ENCODE data around the gene LDB2.

- TF ChIP-seq RAD21 (IDR thresholded peaks at IDR 0.05; ENCODE audit: low read depth) (no peak), TAF1 (IDR thresholded peaks at IDR 0.05; ENCODE audit: low read depth) (no peak), MAX (IDR thresholded peaks at IDR 0.05) (no peak), FOXM1 (IDR thresholded peaks at IDR 0.05; ENCODE audit: borderline replicate concordance, low read depth) (no peak), TEAD4 (IDR thresholded peaks at IDR 0.05) (no peak), TCF12 (IDR thresholded peaks at IDR 0.05; ENCODE audit: low read depth) (no peak), CREB1 (IDR thresholded peaks at IDR 0.05; ENCODE audit: low read depth) (no peak), EP300 (IDR thresholded peaks at IDR 0.05; ENCODE audit: borderline replicate concordance) (no peak), YY1 (IDR thresholded peaks at IDR 0.05; ENCODE audit: low read depth) (no peak), CEBPB (IDR thresholded peaks at IDR 0.05) (no peak), ZBTB7A (IDR thresholded peaks at IDR 0.05; ENCODE audit: low read depth) (no peak)
- TF ChIP-seq, protein P1, sequence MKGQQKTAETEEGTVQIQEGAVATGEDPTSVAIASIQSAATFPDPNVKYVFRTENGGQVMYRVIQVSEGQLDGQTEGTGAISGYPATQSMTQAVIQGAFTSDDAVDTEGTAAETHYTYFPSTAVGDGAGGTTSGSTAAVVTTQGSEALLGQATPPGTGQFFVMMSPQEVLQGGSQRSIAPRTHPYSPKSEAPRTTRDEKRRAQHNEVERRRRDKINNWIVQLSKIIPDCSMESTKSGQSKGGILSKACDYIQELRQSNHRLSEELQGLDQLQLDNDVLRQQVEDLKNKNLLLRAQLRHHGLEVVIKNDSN (IDR thresholded peaks at IDR 0.05), result no peak
- TF ChIP-seq, protein P2, sequence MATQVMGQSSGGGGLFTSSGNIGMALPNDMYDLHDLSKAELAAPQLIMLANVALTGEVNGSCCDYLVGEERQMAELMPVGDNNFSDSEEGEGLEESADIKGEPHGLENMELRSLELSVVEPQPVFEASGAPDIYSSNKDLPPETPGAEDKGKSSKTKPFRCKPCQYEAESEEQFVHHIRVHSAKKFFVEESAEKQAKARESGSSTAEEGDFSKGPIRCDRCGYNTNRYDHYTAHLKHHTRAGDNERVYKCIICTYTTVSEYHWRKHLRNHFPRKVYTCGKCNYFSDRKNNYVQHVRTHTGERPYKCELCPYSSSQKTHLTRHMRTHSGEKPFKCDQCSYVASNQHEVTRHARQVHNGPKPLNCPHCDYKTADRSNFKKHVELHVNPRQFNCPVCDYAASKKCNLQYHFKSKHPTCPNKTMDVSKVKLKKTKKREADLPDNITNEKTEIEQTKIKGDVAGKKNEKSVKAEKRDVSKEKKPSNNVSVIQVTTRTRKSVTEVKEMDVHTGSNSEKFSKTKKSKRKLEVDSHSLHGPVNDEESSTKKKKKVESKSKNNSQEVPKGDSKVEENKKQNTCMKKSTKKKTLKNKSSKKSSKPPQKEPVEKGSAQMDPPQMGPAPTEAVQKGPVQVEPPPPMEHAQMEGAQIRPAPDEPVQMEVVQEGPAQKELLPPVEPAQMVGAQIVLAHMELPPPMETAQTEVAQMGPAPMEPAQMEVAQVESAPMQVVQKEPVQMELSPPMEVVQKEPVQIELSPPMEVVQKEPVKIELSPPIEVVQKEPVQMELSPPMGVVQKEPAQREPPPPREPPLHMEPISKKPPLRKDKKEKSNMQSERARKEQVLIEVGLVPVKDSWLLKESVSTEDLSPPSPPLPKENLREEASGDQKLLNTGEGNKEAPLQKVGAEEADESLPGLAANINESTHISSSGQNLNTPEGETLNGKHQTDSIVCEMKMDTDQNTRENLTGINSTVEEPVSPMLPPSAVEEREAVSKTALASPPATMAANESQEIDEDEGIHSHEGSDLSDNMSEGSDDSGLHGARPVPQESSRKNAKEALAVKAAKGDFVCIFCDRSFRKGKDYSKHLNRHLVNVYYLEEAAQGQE (IDR thresholded peaks at IDR 0.05; ENCODE audit: low read depth), result no peak
Measured at GRCh38 chr4:16583764-16584163, 314.7 kb downstream of the LDB2 start.
